GF-D8 (cell line): ENCODE data around the gene NOS1AP.

Experiments
- DNase-seq: peaks from one replicate; lab custom pipeline; 2025; lab: John Stamatoyannopoulos, UW

NOS1AP gene

GRCh38 chr1:162256287-162256686 lies 186.8 kb downstream of the NOS1AP start:
- no peak for DNase-seq

GRCh38 chr1:162258394-162258793 lies 188.9 kb downstream of the NOS1AP start:
- no peak for DNase-seq

DNA sequence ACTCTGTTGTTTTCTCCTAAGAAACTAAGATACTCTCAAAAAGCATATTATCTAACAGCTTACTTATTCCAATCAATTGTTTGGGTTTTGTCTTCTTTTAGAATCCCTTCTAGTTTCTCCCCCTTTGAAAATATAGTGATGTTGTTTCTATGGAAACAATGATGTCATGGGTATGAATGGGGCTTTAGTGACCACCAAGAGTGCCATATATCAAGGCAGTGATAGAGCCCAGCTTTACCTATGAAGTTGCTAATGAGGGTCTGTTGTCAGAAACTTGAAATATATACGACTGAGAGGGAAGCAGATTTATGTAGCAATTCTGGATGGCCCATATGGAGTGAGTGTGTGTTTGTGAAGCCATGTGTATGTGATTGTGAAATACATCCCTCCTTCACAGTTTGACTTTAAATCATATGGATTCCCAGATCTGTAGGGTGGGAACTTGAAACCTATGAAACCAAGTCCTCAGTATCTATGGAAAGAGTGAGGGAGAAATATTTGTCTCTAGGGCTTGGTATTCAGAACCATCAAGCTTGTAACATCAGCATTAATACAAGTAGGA lies 190.5 kb downstream of the NOS1AP start:
- DNase-seq, result no peak

- DNase-seq, result no peak
These were observed 194.6 kb downstream of the NOS1AP start for GRCh38 chr1:162264108-162264507.

DNA sequence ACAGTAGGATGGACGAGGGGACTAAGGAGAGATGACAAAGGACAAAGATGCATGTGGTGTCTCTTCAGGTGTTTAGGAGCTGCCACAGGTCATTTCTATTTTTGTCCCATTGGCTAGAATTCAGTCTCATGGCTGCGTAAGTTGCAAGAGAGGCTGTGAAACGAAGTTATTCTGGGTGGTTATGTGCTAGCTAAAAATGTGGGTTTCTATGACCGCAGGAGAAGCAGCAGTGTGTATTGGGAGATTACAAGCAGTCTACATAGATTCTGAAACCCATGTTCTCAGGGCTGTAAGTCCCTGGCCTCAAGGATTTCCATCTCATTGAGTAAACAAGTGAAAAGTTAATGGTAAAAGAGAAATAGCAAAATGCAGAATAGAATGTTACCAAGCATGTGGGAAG lies 196.5 kb downstream of the NOS1AP start:
- no peak for DNase-seq

- DNase-seq, result no peak
These were observed 200.7 kb downstream of the NOS1AP start for GRCh38 chr1:162270016-162270770.

DNA sequence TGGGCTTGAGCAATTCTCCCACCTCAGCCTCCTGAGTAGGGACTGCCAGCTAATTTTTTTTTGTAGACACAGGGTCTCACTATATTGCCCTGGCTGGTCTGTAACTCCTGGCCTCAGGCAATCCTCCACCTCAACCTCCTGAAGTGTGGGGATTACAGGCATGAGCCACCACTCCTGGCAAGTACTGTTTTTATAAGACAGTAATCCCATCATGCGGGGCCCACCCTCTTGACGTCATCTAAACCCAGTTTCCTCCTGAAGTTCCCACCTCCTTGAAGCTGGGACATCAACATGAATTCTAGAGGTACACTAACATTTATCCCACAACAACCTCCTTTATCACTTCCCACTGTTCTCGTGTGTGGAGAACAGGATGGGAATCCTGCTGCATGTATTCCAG lies 202.5 kb downstream of the NOS1AP start:
- DNase-seq, result no peak

- DNase-seq, result no peak
These were observed 202.9 kb downstream of the NOS1AP start for GRCh38 chr1:162272419-162272818.

DNA sequence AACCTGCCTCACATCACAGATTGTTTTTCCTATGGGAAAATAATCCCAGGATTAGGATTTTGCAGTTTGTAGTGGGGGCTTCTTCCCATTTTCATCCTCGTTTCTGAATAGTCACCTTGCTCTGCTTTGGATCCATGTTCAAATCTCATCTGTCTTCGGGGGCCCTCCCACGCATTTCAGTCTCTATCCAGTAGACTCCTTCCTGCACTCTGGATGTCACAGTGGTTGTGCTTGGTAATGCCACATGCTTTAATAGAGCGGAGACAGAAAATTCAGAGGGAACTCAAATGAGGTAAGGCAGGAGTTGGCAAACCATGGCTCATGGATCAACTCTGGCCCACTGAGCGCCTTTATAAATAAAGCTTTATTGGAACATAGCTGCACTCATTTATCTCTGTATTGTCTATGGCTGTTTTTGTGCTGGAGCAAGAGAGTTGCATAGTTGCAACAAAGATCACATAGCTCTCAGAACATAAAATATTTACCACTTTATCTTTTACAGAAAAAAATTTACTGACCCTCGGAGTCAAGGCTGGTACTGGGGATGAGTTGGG lies 206.2 kb downstream of the NOS1AP start:
- no peak for DNase-seq

- no peak for DNase-seq
These were observed 207.0 kb downstream of the NOS1AP start for GRCh38 chr1:162276493-162276892.

- DNase-seq, result no peak
These were observed 209.6 kb downstream of the NOS1AP start for GRCh38 chr1:162279136-162279498.

GRCh38 chr1:162281426-162281825 lies 211.9 kb downstream of the NOS1AP start:
- DNase-seq, result no peak

DNA sequence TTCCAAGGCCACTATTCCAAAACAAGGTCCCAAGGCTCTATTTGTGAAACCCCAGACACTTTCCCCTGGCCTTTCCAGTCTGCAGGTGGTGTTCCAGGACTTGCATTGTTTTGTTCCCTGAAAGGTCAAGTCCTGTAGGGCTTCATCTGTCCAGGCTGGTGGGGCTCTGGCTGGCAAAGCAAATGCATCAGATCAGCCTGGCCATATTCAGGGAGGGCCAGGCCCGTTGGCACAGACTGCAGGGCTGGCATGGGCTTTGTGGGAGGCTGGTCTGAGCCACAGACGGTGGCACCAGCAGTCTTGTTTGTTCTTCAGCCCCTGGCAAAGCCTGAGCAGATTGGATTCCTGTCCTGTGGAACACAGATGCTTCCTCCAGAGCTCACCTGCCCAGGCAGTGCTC lies 214.2 kb downstream of the NOS1AP start:
- DNase-seq, result no peak

DNA sequence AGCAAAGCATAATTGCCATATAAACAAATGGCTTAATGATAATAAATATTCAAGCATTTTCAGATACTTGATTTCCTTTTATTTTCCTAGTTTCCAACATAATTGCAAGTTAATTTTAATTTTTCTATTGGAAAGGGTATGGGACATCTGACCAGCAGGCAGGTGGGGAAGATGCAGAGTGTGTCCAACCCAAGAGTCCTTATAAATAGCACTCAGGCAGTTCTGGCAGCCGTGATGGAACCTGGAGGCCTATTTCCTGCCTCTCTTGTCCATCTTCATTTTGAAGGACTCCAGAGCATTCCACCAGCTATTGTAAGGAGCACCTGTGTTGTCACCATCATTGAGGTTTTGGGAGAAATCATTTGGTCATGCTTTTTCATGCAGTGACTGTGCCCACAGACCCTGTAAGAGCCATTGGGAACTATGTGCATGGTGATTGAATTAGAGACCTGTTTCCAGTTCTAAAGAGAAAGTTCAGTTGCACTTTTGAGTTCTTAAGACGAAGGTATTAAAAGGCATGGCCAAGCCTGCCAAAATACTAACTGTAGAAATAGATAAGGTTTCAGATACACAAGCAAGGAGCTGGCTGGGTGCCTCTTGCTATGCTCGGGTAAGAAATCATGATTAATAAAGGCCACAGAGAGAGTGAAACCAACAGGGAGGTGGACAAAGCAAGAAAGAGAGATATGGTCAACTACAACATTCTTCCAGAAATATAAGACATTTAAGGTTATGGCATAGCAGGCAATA lies 214.9 kb downstream of the NOS1AP start:
- DNase-seq, result no peak

DNA sequence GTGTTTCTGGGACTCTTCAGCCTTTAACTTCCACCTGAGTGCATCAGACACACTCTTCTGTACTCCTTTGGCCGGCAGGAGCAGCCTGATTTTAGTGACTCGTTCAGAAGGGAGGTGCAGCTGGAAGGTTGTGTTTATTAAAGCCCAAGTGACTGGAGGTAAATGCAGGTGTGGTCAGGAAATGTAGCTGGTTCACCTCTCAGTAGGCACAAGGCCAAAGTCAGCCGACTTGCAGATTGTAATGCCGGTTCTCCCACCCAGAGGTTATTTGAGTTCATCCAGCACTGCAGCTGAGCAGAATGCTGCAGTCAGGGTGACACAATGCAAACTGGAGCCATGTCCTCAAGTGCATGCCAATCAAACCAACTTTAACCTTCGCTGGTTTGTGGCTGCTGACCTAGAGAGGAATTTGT lies 215.7 kb downstream of the NOS1AP start:
- no peak for DNase-seq

- no peak for DNase-seq
These were observed 221.5 kb downstream of the NOS1AP start for GRCh38 chr1:162291000-162291399.

- DNase-seq, result no peak
These were observed 222.9 kb downstream of the NOS1AP start for GRCh38 chr1:162292422-162292849.

DNA sequence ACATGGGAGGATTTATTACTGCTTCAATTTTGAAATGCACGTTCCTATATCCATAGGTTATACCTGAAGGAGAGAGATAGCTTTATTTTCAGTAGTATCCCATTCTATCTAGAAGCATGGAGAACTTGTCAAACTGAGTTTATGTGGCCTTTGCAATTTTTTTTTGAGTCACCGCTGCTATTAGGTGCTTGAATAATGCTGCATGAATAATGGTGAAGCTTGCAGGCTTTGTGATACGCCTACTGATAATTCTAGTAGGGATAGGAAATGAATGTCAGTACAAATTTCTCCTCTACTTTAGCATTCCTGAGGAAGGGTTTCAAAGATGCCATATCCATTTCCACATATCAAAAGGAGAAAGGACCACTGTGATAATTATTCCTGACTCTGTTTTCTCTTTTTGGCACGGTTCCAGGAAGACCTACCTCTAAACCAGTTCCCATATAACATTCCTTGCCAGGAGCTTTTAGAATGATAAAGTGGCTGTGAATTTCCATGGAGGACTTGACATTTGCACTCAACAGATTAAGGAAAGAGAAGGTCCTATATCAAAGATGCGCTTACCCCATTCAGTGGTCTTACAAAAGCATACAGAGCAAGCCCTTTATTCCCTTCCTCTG lies 223.7 kb downstream of the NOS1AP start:
- DNase-seq, result no peak

- DNase-seq, result no peak
These were observed 224.5 kb downstream of the NOS1AP start for GRCh38 chr1:162294015-162294414.

DNA sequence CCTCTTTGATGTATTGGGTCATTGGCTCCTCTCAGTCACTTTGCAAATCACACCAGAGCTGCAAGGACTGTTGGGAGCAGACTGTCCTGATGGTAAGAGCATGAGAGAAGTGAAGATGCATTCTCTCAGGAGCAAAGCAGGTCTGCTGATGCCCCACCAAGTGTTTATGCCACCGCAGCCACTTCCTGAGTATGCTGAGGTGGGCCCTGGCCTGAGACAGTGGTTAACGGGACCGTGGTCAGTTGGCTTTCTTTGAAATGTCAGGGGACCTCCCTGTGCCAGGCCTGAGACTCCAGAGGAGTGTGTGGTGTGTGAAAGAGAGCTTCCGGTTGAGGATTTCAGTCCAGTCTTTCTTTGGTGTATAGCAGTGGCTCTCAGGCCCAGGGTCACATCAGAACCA lies 227.7 kb downstream of the NOS1AP start:
- no peak for DNase-seq

GRCh38 chr1:162298266-162298665 lies 228.8 kb downstream of the NOS1AP start:
- no peak for DNase-seq

DNA sequence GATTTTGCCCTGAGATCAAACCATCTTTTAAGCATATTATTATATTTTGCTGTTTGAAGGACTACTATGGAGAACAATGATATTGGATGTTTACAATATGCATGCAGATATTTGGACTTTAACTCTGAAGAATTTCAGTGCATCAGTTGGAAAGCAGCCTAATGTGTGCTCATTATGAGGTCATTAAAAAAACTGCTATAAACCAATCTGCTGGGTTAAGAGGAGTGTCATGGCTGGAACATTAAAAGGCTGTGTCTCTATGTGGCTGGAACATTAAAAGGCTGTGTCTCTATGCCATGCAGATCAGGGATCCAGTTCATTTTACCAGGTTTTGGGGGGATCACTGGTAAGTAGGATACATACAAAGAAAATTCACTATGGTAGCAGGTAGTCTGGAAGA lies 229.5 kb downstream of the NOS1AP start:
- DNase-seq, result no peak
